ENCODE results near the gene CARD16.

CARD16 gene

DNA sequence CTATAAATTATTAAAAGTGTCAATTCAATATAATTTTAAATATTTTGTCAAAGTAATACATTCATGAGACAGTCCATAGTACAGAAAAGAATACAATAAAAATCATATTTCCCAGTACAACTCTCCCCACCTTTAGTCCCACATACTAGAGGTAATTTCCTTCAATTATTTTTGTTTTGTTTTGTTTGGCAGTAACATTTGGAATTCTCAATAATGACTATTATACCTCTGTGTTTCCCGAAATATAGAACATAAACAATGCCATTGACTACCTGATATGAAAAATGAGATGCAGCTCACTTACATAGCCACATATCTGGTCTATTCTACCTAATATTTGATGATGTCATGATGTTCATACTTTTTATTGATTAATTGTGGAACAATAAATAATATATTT lies 52.4 kb downstream of the CARD16 start:
- DNase-seq (ENCODE audit: low spot score), result no peak

GRCh38 chr11:104991994-104992393 lies 53.1 kb downstream of the CARD16 start:
- DNase-seq (ENCODE audit: low spot score), result no peak

Data from SW480 (cell line).